CD4-positive, CD25-positive, alpha-beta regulatory T cell (primary cell): ENCODE results near the gene CD27. TPM values are rescaled to one million over a fixed set of nuclear protein-coding genes. Genes with fewer than 3 reads are reported as not detected.
A peak's percentile ranks its signal among the peaks of the same experiment; 100 is the strongest.

Source experiments
- ATAC-seq, 2 donors: fragments of 150-1000 bp; cut with Tn5 transposase; one replicate each; pipeline ENCODE4 v1.10.0; 2021; ENCODE audit warnings: low read depth in 2 of 2, moderate number of reproducible peaks in 2 of 2, moderate library complexity in 1 of 2
- DNase-seq, 3 donors: peaks; one replicate each; pipeline versions ENCODE4 v3.0.0 to v3.0.0-alpha.2; 2012 to 2022; ENCODE audit warnings: mixed read lengths in 1 of 3
- H3K27ac ChIP-seq: one replicate; pipeline ENCODE4 v1.7.0; 2013; ENCODE audit warnings: mild to moderate bottlenecking, low read length; ENCODE audit not compliant: insufficient read depth, poor library complexity, severe bottlenecking
- H3K27me3 ChIP-seq: one replicate; pipeline ENCODE4 v1.7.0; 2013; ENCODE audit warnings: low read length; ENCODE audit not compliant: control insufficient read depth, insufficient read depth
- H3K36me3 ChIP-seq: one replicate; pipeline ENCODE4 v1.7.0; 2013; ENCODE audit warnings: mild to moderate bottlenecking, low read length, moderate library complexity; ENCODE audit not compliant: control insufficient read depth, insufficient read depth
- H3K4me1 ChIP-seq: 2 replicates; pipeline ENCODE4 v1.7.0; 2013; ENCODE audit warnings: mild to moderate bottlenecking, low read length; ENCODE audit not compliant: insufficient read depth, control insufficient read depth, poor library complexity, severe bottlenecking
- H3K4me3 ChIP-seq: one replicate; pipeline ENCODE4 v1.7.0; 2013; ENCODE audit warnings: low read depth, mild to moderate bottlenecking, low read length, moderate library complexity
- H3K9me3 ChIP-seq, 2 experiments: 1 replicate in 1 of 2; 2 replicates in 1 of 2; pipeline ENCODE4 v1.7.0; 2013; ENCODE audit warnings: low read length in 2 of 2, mild to moderate bottlenecking in 1 of 2, moderate library complexity in 1 of 2; ENCODE audit not compliant: control insufficient read depth in 2 of 2
- H3K27ac Mint-ChIP-seq, 3 donors: one replicate each; pipeline ENCODE4 v1.8.0; 2020 to 2022; ENCODE audit warnings: mild to moderate bottlenecking in 3 of 3, mixed read lengths in 3 of 3, moderate library complexity in 2 of 3
- H3K27me3 Mint-ChIP-seq: one replicate; pipeline ENCODE4 v1.8.0; 2022; ENCODE audit warnings: mild to moderate bottlenecking, mixed read lengths
- H3K36me3 Mint-ChIP-seq: one replicate; pipeline ENCODE4 v1.8.0; 2020; ENCODE audit warnings: mixed read lengths
- H3K4me1 Mint-ChIP-seq, 4 donors: one replicate each; pipeline ENCODE4 v1.8.0; 2020 to 2022; ENCODE audit warnings: mixed read lengths in 4 of 4, mild to moderate bottlenecking in 1 of 4
- H3K4me3 Mint-ChIP-seq, 4 donors: one replicate each; pipeline ENCODE4 v1.8.0; 2020 to 2022; ENCODE audit warnings: mild to moderate bottlenecking in 4 of 4, mixed read lengths in 4 of 4, moderate library complexity in 3 of 4
- H3K9me3 Mint-ChIP-seq, 7 donors: one replicate each; pipeline ENCODE4 v1.8.0; 2020 to 2022; ENCODE audit warnings: mixed read lengths in 7 of 7, mild to moderate bottlenecking in 3 of 7, moderate library complexity in 2 of 7
- polyA plus RNA-seq, 4 donors: library from polyadenylated mRNA; unstranded; fragments of 300-500 nt; fragmentation: Illumina TruSeq; gene quantifications; one replicate each; pipeline ENCODE4 v1.2.3, GENCODE V29; 2021
- total RNA-seq: library from RNA; stranded (reverse); gene quantifications from one replicate; pipeline ENCODE4 v1.2.3, GENCODE V29; 2022

Gene CD27
- total and polyA plus RNA-seq, 5 donors from 2014 or later, result 156 to 707 (median 624) TPM

DNA sequence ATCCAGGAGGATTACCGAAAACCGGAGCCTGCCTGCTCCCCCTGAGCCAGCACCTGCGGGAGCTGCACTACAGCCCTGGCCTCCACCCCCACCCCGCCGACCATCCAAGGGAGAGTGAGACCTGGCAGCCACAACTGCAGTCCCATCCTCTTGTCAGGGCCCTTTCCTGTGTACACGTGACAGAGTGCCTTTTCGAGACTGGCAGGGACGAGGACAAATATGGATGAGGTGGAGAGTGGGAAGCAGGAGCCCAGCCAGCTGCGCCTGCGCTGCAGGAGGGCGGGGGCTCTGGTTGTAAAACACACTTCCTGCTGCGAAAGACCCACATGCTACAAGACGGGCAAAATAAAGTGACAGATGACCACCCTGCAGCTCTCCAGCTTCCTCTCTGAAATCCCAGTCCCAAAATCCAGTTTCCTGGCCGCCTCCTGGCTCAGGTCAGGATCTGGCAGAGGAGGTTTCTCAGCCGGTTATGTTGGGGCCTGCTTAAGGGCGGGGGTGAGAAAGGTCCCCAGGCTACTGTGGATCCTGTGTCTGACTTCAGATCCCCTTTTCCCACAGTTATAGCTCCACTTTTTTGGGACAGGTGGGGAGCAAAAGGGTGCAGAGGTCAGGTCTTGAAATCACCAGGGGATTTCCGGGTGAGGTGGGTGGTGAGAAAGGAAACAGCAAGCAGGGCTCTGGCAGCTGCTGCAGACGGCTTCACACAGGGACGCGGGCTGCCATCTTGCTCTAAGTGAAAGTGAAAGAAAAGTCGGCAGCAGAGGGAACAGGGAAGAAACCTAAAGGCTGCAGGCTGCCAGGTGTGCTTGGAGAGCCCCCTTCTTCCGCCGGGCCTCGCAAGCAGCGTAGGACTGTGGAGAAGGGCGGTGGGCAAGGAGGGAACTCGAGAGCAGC, 6.8 kb downstream of the CD27 start, which contains the start of gene TAPBPL:
Gene TAPBPL (plus strand): TSS at position 695 of the 897 bp plus-strand sequence. CDS start 207 bp downstream, outside the sequence.
- H3K27ac Mint-ChIP-seq, result peak within 1 kb of the TSS; percentile 98 to 99 (median 98)
- H3K9me3 Mint-ChIP-seq, result peaks cover 0 to 1% (median 0%) of the 10 kb centered on the region in 7 donors
- DNase-seq (peak; percentile 81 to 95 (median 88)), ATAC-seq (peak; percentile 88 to 89)
- Histone ChIP-seq H3K27me3 (no peaks in the 10 kb centered on the region), H3K9me3 (no peaks in the 10 kb centered on the region), H3K4me1 (peaks cover 75% of the 10 kb centered on the region), H3K27ac (peak within 1 kb of the TSS; percentile 99), H3K4me3 (peak within 1 kb of the TSS; percentile 91), H3K36me3 (peaks cover 30% of the 10 kb centered on the region)
- peaks cover 6 to 90% (median 53%) of the 10 kb centered on the region in 4 donors for H3K4me1 Mint-ChIP-seq
- H3K27me3 Mint-ChIP-seq, result no peaks in the 10 kb centered on the region
- H3K4me3 Mint-ChIP-seq, result peak within 1 kb of the TSS; percentile 95 to 99 (median 98)
- peaks cover 51% of the 10 kb centered on the region for H3K36me3 Mint-ChIP-seq

DNA sequence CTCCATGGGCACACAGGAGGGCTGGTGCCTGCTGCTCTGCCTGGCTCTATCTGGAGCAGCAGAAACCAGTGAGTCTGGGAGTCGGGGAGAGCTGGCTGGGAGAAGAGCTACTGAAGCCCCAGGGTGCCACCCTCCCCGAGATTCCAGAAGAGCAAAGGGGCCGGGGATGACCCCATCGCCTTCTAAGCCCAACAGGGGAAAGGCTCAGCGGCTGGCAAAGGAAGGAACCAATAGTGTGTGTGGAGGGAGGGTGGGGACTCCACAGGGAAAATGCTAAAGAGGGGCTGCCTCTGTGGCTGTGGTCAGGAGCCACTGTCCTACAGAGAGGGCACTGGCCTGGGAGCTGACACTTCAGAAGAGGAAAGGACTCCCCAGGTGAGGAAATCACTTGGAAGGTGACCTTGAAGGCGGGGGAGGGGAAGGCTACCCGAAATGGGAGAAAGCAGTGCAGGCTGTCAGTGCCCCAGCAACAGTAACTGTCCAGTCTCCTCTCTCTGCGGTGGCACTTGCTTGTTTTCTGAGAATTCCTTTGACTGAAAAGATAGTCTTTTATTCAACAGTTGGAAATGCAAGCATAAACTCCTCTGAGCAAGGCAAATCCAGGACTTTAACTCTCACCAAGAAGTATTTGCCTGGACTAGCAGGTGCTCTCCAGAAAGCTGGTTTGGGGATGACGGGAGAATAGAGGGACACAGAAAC, 7.6 kb downstream of the CD27 start:
- ATAC-seq (no peak), DNase-seq (no peak)
- Histone ChIP-seq H3K4me1 (peaks cover 67% of the 10 kb centered on the region), H3K27ac (peak overlapping the region; percentile 99), H3K27me3 (no peaks in the 10 kb centered on the region), H3K36me3 (peaks cover 34% of the 10 kb centered on the region), H3K9me3 (no peaks in the 10 kb centered on the region), H3K4me3 (peak overlapping the region; percentile 91)
- H3K4me1 Mint-ChIP-seq, result peaks cover 6 to 91% (median 57%) of the 10 kb centered on the region in 4 donors
- H3K9me3 Mint-ChIP-seq, result peaks cover 0 to 1% (median 0%) of the 10 kb centered on the region in 7 donors
- peak overlapping the region; percentile 95 to 99 (median 98) for H3K4me3 Mint-ChIP-seq
- H3K27me3 Mint-ChIP-seq, result no peaks in the 10 kb centered on the region
- peak overlapping the region; percentile 98 to 99 (median 98) for H3K27ac Mint-ChIP-seq
- H3K36me3 Mint-ChIP-seq, result peaks cover 49% of the 10 kb centered on the region

DNA sequence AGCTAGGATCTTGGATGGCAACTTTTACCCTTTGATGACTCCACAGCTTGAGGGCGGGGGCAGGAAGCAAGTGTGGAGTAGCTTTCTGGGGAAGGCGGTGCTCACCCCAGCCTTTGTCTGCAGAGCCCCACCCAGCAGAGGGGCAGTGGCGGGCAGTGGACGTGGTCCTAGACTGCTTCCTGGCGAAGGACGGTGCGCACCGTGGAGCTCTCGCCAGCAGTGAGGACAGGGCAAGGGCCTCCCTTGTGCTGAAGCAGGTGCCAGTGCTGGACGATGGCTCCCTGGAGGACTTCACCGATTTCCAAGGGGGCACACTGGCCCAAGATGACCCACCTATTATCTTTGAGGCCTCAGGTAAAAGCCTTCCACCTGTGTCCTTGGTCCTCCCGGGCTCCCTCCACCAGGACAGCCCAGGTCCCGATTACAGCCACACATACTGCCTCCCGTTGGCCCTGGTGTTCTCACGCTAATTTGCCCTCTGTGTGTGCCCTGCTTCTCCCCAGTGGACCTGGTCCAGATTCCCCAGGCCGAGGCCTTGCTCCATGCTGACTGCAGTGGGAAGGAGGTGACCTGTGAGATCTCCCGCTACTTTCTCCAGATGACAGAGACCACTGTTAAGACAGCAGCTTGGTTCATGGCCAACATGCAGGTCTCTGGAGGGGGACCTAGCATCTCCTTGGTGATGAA, 8.3 kb downstream of the CD27 start:
- H3K27me3 Mint-ChIP-seq, result no peaks in the 10 kb centered on the region
- ATAC-seq, result no peak

DNA sequence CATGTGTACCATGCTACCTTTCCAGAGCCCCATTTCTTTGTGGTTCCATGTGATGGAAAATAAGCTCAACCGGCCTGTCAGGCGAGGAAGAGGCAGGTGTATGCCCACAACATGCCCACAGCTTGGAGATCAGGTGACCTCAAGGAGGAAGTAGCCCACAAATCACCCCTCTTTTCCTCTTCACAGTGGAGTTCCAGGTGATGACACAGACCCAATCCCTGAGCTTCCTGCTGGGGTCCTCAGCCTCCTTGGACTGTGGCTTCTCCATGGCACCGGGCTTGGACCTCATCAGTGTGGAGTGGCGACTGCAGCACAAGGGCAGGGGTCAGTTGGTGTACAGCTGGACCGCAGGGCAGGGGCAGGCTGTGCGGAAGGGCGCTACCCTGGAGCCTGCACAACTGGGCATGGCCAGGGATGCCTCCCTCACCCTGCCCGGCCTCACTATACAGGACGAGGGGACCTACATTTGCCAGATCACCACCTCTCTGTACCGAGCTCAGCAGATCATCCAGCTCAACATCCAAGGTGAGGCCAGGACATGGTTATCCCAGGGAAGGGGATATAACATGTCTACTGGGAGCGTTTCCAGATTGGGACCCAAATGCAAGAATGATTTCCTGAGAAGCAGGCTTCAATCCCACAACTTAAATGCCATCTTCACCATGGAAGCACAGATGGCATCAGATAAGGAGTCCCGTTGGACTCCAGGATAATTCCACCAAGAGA, 12.6 kb downstream of the CD27 start:
- Mint-ChIP-seq H3K4me3 (peak overlapping the region in 2 of 4 donors; percentile 27 to 39), H3K9me3 (peaks cover 0 to 1% (median 0%) of the 10 kb centered on the region in 7 donors), H3K27me3 (no peaks in the 10 kb centered on the region), H3K27ac (peak overlapping the region; percentile 71 to 97 (median 95)), H3K4me1 (peaks cover 25 to 93% (median 57%) of the 10 kb centered on the region in 4 donors), H3K36me3 (peaks cover 47% of the 10 kb centered on the region)
- Histone ChIP-seq H3K27me3 (no peaks in the 10 kb centered on the region), H3K9me3 (no peaks in the 10 kb centered on the region), H3K4me1 (peaks cover 44% of the 10 kb centered on the region), H3K27ac (peak overlapping the region; percentile 31), H3K36me3 (peaks cover 45% of the 10 kb centered on the region), H3K4me3 (no peak overlapping the region)
- DNase-seq (no peak), ATAC-seq (no peak)

More for the DNA sequence above, 8.3 kb downstream of the CD27 start:
- Mint-ChIP-seq H3K4me1 (peaks cover 6 to 88% (median 52%) of the 10 kb centered on the region in 4 donors), H3K27ac (peak overlapping the region; percentile 98 to 99 (median 98)), H3K9me3 (peaks cover 0 to 1% (median 0%) of the 10 kb centered on the region in 7 donors), H3K36me3 (peaks cover 44% of the 10 kb centered on the region), H3K4me3 (peak overlapping the region; percentile 95 to 99 (median 98))
- no peaks in the 10 kb centered on the region for H3K27me3 ChIP-seq
- DNase-seq, result peak in 1 of 3 donors; percentile 66
- no peaks in the 10 kb centered on the region for H3K9me3 ChIP-seq
- peaks cover 36% of the 10 kb centered on the region for H3K36me3 ChIP-seq
- peaks cover 60% of the 10 kb centered on the region for H3K4me1 ChIP-seq
- H3K4me3 ChIP-seq, result peak overlapping the region; percentile 91
- H3K27ac ChIP-seq, result peak overlapping the region; percentile 99

DNA sequence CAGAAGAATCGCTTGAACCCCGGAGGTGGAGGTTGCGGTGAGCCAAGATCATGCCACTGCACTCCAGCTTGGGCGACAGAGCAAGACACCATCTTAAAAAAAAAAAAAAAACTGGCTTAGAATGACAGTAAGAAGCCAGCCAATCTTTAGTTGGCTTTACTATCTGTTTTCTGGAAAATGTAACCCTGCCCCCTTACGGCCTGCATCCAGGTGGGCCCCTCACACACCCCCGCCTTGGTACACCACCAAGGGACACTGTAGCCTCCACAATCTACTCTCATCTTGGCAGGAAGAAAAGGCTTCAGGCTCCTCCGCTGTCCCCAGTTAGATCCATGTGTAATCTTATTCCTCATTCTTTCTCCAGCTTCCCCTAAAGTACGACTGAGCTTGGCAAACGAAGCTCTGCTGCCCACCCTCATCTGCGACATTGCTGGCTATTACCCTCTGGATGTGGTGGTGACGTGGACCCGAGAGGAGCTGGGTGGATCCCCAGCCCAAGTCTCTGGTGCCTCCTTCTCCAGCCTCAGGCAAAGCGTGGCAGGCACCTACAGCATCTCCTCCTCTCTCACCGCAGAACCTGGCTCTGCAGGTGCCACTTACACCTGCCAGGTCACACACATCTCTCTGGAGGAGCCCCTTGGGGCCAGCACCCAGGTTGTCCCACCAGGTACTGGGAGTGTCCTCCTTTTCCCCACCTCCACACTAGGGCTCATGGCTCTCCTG, 13.7 kb downstream of the CD27 start:
- H3K27ac Mint-ChIP-seq, result peak overlapping the region; percentile 87 to 97 (median 95)
- H3K36me3 Mint-ChIP-seq, result peaks cover 49% of the 10 kb centered on the region
- no peak overlapping the region for H3K4me3 ChIP-seq
- DNase-seq (no peak), ATAC-seq (no peak)
- H3K27me3 Mint-ChIP-seq, result no peaks in the 10 kb centered on the region
- H3K27ac ChIP-seq, result peak overlapping the region; percentile 28
- H3K4me1 ChIP-seq, result peaks cover 44% of the 10 kb centered on the region
- peaks cover 32 to 93% (median 60%) of the 10 kb centered on the region in 4 donors for H3K4me1 Mint-ChIP-seq
- peaks cover 45% of the 10 kb centered on the region for H3K36me3 ChIP-seq
- no peaks in the 10 kb centered on the region for H3K9me3 ChIP-seq
- H3K4me3 Mint-ChIP-seq, result peak overlapping the region in 3 of 4 donors; percentile 36 to 74 (median 70)
- H3K27me3 ChIP-seq, result no peaks in the 10 kb centered on the region
- H3K9me3 Mint-ChIP-seq, result no peaks in the 10 kb centered on the region

DNA sequence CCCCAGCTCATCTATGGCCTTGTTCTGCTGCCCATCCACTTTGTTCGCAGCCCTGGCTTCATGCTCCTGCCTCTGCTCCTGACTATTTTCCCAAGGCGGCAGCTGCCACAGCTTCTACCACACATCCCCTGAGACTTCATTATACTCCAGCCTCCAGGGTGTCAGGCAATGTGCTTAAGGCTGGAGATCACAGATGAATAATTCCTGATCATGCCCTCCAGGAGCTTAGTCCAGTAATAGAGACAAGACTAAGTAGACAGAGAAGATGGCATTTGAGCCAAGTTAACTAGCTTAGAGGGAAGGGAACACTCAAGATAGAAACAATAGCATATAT, 14.2 kb downstream of the CD27 start:
- no peaks in the 10 kb centered on the region for H3K9me3 Mint-ChIP-seq
- H3K4me1 Mint-ChIP-seq, result peaks cover 35 to 93% (median 62%) of the 10 kb centered on the region in 4 donors
- DNase-seq (no peak), ATAC-seq (no peak)
- peaks cover 50% of the 10 kb centered on the region for H3K36me3 Mint-ChIP-seq
- no peaks in the 10 kb centered on the region for H3K27me3 Mint-ChIP-seq
- peaks cover 44% of the 10 kb centered on the region for H3K4me1 ChIP-seq
- peaks cover 45% of the 10 kb centered on the region for H3K36me3 ChIP-seq
- peak overlapping the region; percentile 87 to 95 (median 91) for H3K27ac Mint-ChIP-seq
- H3K9me3 ChIP-seq, result no peaks in the 10 kb centered on the region
- H3K4me3 ChIP-seq, result no peak overlapping the region
- peak overlapping the region; percentile 28 for H3K27ac ChIP-seq
- peak overlapping the region; percentile 8 to 74 (median 59) for H3K4me3 Mint-ChIP-seq
- H3K27me3 ChIP-seq, result no peaks in the 10 kb centered on the region
